Activated B cell treated with CpG ODN at 0.5 μM for 24 hours (primary cell): Measurements from ENCODE around the gene SLC13A3. TPM values are rescaled to one million over a fixed set of nuclear protein-coding genes. Genes with fewer than 3 reads are reported as not detected.

Experiments
- ATAC-seq: fragments of 200-7000 bp; cut with Tn5 transposase; one replicate; pipeline ENCODE4 v1.10.0; 2021; ENCODE audit warnings: low read depth, mild to moderate bottlenecking, moderate library complexity
- CTCF ChIA-PET: fragments of 350-600 bp; sonication (Branson Sonifier 250); formaldehyde crosslinking; loops from one replicate; lab custom pipeline; 2021; ENCODE audit warnings: antibody characterized with exemption; lab: Charles Lee
- POLR2A ChIA-PET: fragments of 350-600 bp; sonication (Branson Sonifier 250); formaldehyde crosslinking; loops from one replicate; lab custom pipeline; 2021; ENCODE audit warnings: antibody characterized with exemption; lab: Charles Lee
- DNase-seq: peaks from one replicate; pipeline ENCODE4 v3.0.0; 2022
- H3K27ac Mint-ChIP-seq: one replicate; pipeline ENCODE4 v1.8.0; 2020; ENCODE audit warnings: mixed read lengths
- H3K27me3 Mint-ChIP-seq: one replicate; pipeline ENCODE4 v1.8.0; 2021; ENCODE audit warnings: mixed read lengths
- H3K36me3 Mint-ChIP-seq: one replicate; pipeline ENCODE4 v1.8.0; 2021; ENCODE audit warnings: low read depth, mixed read lengths
- H3K4me1 Mint-ChIP-seq: one replicate; pipeline ENCODE4 v1.8.0; 2021; ENCODE audit warnings: mixed read lengths
- H3K4me3 Mint-ChIP-seq: one replicate; pipeline ENCODE4 v1.8.0; 2020; ENCODE audit warnings: mild to moderate bottlenecking, mixed read lengths
- H3K9me3 Mint-ChIP-seq: one replicate; pipeline ENCODE4 v1.8.0; 2020; ENCODE audit warnings: mixed read lengths
- CTCF ChIP-seq: fragments of 200-600 bp; IDR thresholded peaks from one replicate; pipeline ENCODE4 v1.8.0; 2022; ENCODE audit warnings: antibody characterized with exemption, mild to moderate bottlenecking
- intact Hi-C: fragments of 100-400 bp; cut with micrococcal nuclease; formaldehyde crosslinking; loops from one replicate; pipeline ENCODE4 v1.15.1; 2024
- total RNA-seq: library from RNA; stranded (reverse); gene quantifications from 2 replicates; pipeline ENCODE4 v1.2.3, GENCODE V29; 2022

Gene SLC13A3
- total RNA-seq, 1 donor from 2014 or later: 0.47 TPM

GRCh38 chr20:46610145-46610544 lies 41.1 kb downstream of the SLC13A3 start:
- ATAC-seq (no peak), DNase-seq (no peak)
- intact Hi-C loops: no loop called here
- Mint-ChIP-seq H3K27ac (no peak overlapping the region), H3K4me3 (no peak overlapping the region), H3K4me1 (no peaks in the 10 kb centered on the region), H3K27me3 (peaks cover 9% of the 10 kb centered on the region), H3K9me3 (peaks cover 4% of the 10 kb centered on the region), H3K36me3 (no peaks in the 10 kb centered on the region)
- TF ChIP-seq CTCF: no peak
- ChIA-PET CTCF (no interaction called here), POLR2A (no interaction called here)

GRCh38 chr20:46609043-46609442 lies 42.2 kb downstream of the SLC13A3 start:
- Mint-ChIP-seq H3K36me3 (no peaks in the 10 kb centered on the region), H3K9me3 (peaks cover 4% of the 10 kb centered on the region), H3K27ac (no peak overlapping the region), H3K4me1 (no peaks in the 10 kb centered on the region), H3K27me3 (peaks cover 9% of the 10 kb centered on the region), H3K4me3 (no peak overlapping the region)
- POLR2A ChIA-PET: no interaction called here
- ATAC-seq (no peak), DNase-seq (no peak)
- CTCF ChIA-PET: no interaction called here
- intact Hi-C loops: no loop called here
- TF ChIP-seq CTCF: no peak

- ChIA-PET POLR2A (no interaction called here), CTCF (no interaction called here)
- H3K36me3 Mint-ChIP-seq: no peaks in the 10 kb centered on the region
- ATAC-seq (no peak), DNase-seq (no peak)
- intact Hi-C loops: no loop called here
- H3K4me3 Mint-ChIP-seq: no peak overlapping the region
- no peak overlapping the region for H3K27ac Mint-ChIP-seq
- H3K9me3 Mint-ChIP-seq: peaks cover 4% of the 10 kb centered on the region
- no peak for TF ChIP-seq CTCF
- peaks cover 9% of the 10 kb centered on the region for H3K27me3 Mint-ChIP-seq
- H3K4me1 Mint-ChIP-seq: no peaks in the 10 kb centered on the region
Measured at GRCh38 chr20:46607849-46608497, 43.3 kb downstream of the SLC13A3 start.

- Mint-ChIP-seq H3K27ac (no peak overlapping the region), H3K4me3 (no peak overlapping the region), H3K36me3 (no peaks in the 10 kb centered on the region), H3K27me3 (peaks cover 7% of the 10 kb centered on the region), H3K9me3 (peaks cover 4% of the 10 kb centered on the region), H3K4me1 (no peaks in the 10 kb centered on the region)
- ChIA-PET CTCF (no interaction called here), POLR2A (no interaction called here)
- ATAC-seq (no peak), DNase-seq (no peak)
- TF ChIP-seq CTCF: no peak
- intact Hi-C loops: no loop called here
Measured at GRCh38 chr20:46607191-46607848, 43.9 kb downstream of the SLC13A3 start.

- Mint-ChIP-seq H3K27me3 (peaks cover 7% of the 10 kb centered on the region), H3K9me3 (peaks cover 4% of the 10 kb centered on the region), H3K36me3 (no peaks in the 10 kb centered on the region), H3K4me3 (no peak overlapping the region), H3K4me1 (no peaks in the 10 kb centered on the region), H3K27ac (no peak overlapping the region)
- POLR2A ChIA-PET: no interaction called here
- no peak for TF ChIP-seq CTCF
- DNase-seq (no peak), ATAC-seq (no peak)
- intact Hi-C loops: no loop called here
- CTCF ChIA-PET: no interaction called here
Measured at GRCh38 chr20:46606817-46607190, 44.5 kb downstream of the SLC13A3 start.
